Fibroblast of lung (primary cell): ENCODE measurements around the gene GADL1.

Experiments used
- EZH2 ChIP-seq: IDR thresholded peaks from 2 replicates; pipeline ENCODE4 v1.5.1; 2012; ENCODE audit warnings: low read length, control low read depth, mild to moderate bottlenecking; ENCODE audit errors: missing control alignments
- TF ChIP-seq, protein P1 (sequence below), 2 donors: IDR thresholded peaks in 1 of 2; conservative IDR thresholded peaks in 1 of 2; 1 replicate in 1 of 2; 2 replicates in 1 of 2; pipeline ENCODE4 v1.5.1; 2011 to 2012; ENCODE audit warnings: low read length in 2 of 2, control low read depth in 1 of 2, inconsistent platforms in 1 of 2, low read depth in 1 of 2, mild to moderate bottlenecking in 1 of 2

DNA sequence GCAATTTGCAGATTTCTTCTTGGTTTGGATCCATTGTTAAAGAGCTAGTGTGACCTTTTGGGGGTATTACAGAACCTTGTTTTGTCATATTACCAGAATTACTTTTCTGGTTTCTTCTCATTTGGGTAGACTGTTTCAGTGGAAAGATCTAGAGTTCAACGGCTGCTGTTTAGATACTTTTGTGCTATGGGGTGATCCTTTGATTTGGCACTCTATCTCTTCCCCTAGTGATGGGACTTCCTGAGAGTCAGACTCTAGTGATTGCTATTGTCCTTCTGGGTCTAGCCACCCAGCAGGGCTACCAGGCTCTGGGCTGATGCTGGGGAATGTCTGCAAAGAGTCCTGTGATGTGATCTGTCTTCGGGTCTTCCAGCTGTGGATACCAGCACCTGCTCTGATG, 46.3 kb upstream of the GADL1 start:
- TF ChIP-seq, protein P1, sequence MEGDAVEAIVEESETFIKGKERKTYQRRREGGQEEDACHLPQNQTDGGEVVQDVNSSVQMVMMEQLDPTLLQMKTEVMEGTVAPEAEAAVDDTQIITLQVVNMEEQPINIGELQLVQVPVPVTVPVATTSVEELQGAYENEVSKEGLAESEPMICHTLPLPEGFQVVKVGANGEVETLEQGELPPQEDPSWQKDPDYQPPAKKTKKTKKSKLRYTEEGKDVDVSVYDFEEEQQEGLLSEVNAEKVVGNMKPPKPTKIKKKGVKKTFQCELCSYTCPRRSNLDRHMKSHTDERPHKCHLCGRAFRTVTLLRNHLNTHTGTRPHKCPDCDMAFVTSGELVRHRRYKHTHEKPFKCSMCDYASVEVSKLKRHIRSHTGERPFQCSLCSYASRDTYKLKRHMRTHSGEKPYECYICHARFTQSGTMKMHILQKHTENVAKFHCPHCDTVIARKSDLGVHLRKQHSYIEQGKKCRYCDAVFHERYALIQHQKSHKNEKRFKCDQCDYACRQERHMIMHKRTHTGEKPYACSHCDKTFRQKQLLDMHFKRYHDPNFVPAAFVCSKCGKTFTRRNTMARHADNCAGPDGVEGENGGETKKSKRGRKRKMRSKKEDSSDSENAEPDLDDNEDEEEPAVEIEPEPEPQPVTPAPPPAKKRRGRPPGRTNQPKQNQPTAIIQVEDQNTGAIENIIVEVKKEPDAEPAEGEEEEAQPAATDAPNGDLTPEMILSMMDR (conservative IDR thresholded peaks at IDR 0.05 in 1 of 2, IDR thresholded peaks at IDR 0.05 in 1 of 2; ENCODE audit: low read depth in 1 of 2, low read length in 2 of 2) = no peak
- TF ChIP-seq EZH2 = no peak
